ENCODE data around the gene RPS24. TPM values are rescaled to one million over a fixed set of nuclear protein-coding genes. Genes with fewer than 3 reads are reported as not detected.

Gene RPS24
- total and polyA plus RNA-seq, 2 of the 8 experiments (the other 6 are each of a cell fraction or from before 2014, with no cell fraction given) = 2,128 to 3,943 TPM

DNA sequence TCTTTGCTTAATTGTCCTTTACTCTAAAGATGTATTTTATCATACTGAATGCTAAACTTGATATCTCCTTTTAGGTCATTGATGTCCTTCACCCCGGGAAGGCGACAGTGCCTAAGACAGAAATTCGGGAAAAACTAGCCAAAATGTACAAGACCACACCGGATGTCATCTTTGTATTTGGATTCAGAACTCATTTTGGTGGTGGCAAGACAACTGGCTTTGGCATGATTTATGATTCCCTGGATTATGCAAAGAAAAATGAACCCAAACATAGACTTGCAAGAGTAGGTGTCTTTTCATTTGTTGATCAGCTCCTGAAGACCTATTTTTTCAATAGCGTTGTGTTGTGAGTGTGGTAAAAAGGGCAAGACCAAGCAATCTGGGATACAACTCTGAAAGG, 1.8 kb downstream of the RPS24 start (continued):
- TF ChIP-seq POU5F1 (IDR thresholded peaks at IDR 0.05; ENCODE audit: low read depth, low read length) = no peak
